GM12891 (cell line): ENCODE measurements around the gene B4GALT1.

Experiments used
- POLR2A ChIP-seq: IDR thresholded peaks from 2 replicates; pipeline ENCODE4 v1.6.1; 2011; ENCODE audit warnings: low read depth, low read length, control low read depth
- POLR2AphosphoS5 ChIP-seq: IDR thresholded peaks from 2 replicates; pipeline ENCODE4 v1.6.1; 2011; ENCODE audit warnings: low read depth, low read length, control low read depth
- TAF1 ChIP-seq: IDR thresholded peaks from 2 replicates; pipeline ENCODE4 v1.6.1; 2011; ENCODE audit warnings: low read depth, low read length, control low read depth

DNA sequence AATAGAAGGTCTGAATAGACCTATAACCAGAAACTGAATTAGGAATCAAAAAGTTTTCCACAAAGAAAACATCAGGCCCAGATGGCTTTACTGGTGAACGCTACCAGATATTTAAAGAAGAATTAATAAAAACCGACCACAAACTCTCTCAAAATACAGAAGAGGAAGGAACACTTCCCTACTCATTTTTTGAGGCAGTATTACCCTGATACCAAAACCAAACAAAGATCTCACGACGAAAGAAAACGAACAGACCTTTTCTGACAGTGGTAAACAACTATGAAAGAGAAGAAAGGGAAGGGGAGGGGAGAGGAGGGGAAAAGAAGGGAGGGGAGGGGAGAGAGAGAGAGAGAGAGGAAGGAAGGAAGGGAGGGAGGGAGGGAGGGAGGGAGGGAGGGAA lies 13.5 kb downstream of the B4GALT1 start:
- TF ChIP-seq TAF1 = no peak
- no peak for TF ChIP-seq POLR2AphosphoS5
- TF ChIP-seq POLR2A = no peak
